NCI-H146 (cell line): ENCODE measurements around the gene C18orf63.
"Not testable (repeated sequence)": the region's sequence is repeated elsewhere in the genome, so short reads cannot be mapped to it uniquely, and the experiment has no call there.

Experiments
- DNase-seq: peaks from one replicate; lab custom pipeline; 2025; lab: John Stamatoyannopoulos, UW

C18orf63 gene

DNA sequence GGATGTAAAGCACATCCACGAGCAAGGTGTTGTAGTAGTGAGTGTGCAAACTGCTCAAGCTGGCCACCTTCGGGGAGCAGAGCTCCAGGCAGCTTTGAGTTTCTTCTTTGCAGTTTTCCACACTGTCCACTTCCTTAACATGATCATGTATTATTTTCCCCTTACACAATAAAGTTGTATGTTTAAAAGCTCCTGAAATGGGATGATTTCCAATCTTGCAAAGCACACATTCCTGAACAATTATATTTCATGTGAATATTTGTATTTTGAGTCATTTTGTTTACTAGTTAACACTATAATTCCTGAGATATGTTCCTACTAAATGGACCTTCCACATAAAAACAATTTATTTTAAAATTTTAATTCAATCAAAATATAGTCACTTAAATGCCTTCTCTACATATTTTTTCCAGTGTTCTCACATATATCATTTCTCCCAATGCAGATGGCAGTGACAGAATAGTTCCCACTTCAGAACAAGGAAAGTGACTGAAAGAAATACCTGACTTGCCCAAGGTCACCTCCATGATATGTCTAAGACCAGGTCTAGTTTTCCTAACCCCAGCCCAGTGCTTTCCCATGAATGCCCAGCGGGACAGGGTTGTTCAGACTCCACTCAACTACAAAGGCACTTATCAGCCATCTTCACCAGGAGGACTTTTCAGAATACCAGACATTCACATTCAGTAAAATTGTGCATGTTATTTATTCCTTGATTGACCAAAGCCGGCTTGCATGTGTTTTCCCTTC, 29.4 kb upstream of the C18orf63 start:
- no peak for DNase-seq

- DNase-seq, result no peak
These were observed 28.8 kb upstream of the C18orf63 start for GRCh38 chr18:74286856-74287255.

DNA sequence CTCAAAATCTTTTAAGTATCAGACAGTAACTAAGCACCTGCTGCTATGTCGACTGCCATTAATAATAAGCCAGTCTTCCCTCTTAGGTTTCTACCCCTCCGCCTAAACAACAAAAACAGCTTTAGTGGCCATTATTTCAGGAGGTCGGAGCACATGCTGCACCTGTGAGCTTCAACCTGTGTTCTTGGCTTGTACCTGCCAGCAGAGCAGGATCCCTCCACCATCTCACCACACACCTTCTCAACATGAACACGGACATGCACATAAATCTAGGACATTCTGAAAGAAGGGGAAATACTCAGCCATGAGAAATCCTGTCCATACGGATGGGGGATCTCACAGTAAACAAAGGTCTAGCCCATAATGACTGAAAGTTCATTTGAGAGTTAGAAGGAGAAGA, 27.6 kb upstream of the C18orf63 start:
- no peak for DNase-seq

DNA sequence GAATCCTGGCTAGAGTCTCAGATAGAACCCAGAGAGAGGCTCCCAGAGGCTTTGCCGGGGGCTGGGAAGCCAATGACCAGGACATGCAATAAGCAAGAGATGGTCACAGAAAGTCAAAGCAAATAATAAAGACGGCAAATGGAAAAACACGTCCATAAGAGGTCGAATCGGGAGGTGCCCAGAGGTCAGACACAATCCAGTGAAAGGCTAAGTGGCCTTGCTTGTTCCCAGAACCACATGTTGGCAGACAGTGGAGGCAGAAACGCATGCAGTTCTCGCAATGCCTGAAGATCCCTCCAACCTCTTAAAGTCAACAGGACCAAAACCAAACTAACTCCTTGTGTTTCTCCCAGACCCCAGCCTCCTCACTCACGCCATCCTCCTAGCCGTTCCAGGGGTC, 26.9 kb upstream of the C18orf63 start:
- no peak for DNase-seq

GRCh38 chr18:74289137-74289536, 26.5 kb upstream of the C18orf63 start:
- DNase-seq, result no peak

- no peak for DNase-seq
These were observed 25.6 kb upstream of the C18orf63 start for GRCh38 chr18:74290021-74290420.

- DNase-seq, result peak; percentile 76
These were observed 24.7 kb upstream of the C18orf63 start for GRCh38 chr18:74290794-74291471.

- DNase-seq, result no peak
These were observed 24.2 kb upstream of the C18orf63 start for GRCh38 chr18:74291472-74291770.

DNA sequence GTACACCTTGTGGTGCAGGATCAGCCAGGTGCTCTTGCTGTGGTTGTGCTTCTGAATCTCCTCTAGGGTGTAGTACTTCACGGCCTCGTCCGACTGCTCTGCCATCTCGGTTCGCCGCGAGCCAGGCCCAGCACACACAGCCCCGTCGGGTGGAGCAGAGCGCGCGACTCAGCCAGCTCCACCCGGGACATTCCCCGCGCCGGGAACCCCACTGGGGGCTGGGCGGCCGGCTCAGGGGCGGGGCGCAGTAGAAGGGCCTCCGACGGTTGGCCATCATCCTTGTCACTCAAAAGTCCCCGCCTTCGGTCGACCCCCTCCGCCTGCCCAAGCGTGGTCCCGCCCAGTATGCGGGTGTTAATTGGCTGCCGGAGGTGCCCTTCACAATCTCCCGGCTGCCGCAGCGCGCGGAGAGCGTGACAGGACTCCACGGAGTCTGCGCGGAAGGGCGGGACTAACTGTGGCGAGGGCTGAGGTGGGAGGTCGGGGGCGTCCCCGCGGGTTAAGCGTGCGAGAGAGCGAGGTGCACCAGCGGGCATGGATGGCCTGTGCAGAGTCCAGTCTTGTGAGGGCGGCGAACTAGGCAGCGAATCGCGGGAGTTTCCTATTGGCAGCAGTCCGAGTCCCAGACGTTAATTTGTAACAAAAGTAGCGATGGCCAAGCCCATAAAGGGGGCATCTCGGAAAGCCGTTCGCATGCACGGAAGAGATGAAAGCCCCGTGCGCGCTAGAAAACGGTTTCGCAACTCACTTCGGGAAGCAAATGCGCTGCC, 23.7 kb upstream of the C18orf63 start, which contains the start of gene CYB5A:
Gene CYB5A (minus strand): TSS at position 193 of the 770 bp plus-strand sequence. CDS start 88 bp downstream, at position 105.
- DNase-seq, result peak; percentile 99

DNA sequence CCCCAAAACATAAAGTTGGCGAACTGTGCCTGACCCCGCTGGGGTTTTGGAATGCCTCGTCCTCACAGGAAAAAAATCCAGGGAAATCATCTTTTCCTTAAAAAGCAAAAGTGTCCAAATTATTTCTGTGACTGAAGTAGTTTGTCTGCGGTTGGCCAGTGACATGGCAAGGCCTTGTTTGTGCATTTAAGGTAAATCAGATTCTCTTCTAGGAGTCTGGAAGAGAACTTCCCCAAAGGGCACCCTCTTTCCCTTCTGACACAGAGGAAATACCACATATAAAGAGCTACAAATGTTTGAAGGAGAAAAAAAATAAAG, 23.1 kb upstream of the C18orf63 start:
- no peak for DNase-seq

DNA sequence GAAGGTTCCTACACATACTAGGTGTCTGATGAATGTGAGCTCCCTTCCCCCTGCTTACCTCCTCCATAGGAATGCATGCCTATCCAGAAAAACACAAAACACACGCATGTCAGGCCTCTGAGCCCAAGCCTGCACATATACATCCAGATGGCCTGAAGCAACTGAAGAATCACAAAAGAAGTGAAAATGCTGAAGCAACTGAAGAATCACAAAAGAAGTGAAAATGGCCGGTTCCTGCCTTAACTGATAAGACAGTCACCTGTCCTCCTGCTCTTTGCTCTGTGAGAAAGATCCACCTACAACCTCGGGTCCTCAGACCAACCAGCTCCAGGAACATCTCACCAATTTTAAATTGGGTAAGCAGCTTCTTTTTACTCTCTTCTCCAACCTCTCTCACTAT, 22.7 kb upstream of the C18orf63 start:
- not testable (repeated sequence) for DNase-seq

- no peak for DNase-seq
These were observed 21.1 kb upstream of the C18orf63 start for GRCh38 chr18:74294526-74294925.

DNA sequence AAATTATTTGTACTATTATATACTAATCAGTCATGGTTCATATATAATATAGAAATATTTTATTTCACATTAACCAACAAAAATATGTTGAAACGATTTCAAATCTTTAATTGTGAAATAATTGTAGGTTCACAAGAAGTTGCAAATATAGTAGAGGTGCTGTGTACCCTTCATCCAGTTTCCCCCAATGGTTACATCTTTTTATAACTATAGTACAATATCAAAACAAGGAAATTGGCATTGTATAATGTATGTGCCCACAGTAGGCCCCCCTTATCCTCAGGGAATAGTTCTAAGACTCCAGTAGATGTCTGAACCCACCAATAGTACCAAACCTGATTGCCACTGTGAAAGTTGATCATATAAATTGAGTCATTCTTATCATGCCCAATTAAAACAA, 16.5 kb upstream of the C18orf63 start:
- no peak for DNase-seq

DNA sequence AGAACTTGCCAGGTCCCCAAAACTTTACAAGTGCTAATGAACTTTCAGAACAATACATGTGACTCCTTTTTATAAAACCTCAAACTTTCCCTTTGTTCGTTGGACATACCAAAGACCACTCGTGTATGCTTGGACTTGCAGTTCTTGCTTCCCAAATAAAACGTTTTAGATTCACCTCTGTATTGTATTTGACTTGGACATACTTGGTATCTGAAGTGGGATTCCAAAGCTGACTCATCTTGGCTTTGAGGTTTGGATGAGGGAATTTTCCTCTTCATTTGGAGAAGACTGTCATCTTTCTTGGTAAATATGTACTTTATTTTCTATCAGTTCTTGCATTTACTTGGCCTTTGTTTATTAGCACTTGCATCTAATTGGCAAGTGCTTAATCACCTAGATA, 15.9 kb upstream of the C18orf63 start:
- no peak for DNase-seq

DNA sequence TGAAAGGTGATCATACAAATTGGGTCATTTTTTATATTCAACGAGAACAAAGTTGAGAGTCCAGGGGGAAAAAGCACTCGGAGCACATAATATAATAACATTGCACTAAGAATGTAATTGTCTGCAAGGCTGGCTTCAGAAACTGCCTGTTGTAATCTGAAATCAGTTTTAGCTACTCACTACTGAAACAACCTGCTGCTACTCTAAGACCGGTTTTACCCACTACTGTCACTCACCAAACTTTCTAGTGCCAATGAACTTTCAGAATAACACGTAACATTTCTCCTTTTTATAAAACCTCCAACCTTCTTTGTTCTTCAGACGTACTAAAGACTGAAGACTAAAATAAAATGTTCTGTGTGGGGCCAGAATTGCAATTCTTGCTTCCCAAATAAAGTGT, 12.3 kb upstream of the C18orf63 start:
- no peak for DNase-seq

DNA sequence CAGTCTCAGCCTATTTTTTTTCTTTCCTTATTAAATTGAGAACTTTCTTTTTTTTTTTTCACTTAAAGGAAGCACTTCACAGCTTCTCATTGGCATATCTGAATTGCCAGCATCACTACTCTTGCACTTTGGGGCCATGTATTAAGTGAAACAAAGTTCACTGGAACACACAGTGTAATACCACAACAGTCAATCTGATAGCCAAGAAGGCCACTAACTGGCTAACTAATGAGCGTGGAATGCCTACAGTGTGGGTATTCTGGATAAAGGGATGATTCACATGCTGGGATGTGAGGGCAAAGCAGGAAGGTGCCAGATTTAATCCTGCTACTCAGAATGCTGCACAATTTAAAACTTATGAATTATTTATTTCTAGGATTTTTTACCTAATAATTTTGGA, 11.7 kb upstream of the C18orf63 start:
- DNase-seq, result no peak

GRCh38 chr18:74310411-74310810, 5.2 kb upstream of the C18orf63 start:
- DNase-seq, result peak; percentile 30

DNA sequence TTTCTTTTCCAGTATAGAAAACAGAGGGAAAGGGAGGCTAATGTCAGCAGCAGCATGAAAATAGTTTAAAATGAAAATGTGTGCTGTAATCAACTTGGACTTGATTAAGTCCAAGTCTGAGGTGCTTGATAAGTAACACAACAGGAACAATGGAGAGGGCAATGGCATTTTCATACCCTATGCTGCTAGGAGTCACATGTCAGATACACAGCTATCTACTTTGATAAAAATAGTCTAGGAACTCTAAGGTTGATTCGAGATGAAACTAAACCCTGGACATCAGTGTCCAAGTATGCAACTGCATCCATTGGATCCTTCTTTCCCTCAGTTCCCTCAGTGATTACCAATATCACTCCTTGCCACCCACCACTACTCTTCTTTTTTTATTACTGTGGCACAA, 4.6 kb upstream of the C18orf63 start:
- DNase-seq, result no peak

GRCh38 chr18:74314759-74315463, 728 bp upstream of the C18orf63 start:
- DNase-seq, result no peak

DNA sequence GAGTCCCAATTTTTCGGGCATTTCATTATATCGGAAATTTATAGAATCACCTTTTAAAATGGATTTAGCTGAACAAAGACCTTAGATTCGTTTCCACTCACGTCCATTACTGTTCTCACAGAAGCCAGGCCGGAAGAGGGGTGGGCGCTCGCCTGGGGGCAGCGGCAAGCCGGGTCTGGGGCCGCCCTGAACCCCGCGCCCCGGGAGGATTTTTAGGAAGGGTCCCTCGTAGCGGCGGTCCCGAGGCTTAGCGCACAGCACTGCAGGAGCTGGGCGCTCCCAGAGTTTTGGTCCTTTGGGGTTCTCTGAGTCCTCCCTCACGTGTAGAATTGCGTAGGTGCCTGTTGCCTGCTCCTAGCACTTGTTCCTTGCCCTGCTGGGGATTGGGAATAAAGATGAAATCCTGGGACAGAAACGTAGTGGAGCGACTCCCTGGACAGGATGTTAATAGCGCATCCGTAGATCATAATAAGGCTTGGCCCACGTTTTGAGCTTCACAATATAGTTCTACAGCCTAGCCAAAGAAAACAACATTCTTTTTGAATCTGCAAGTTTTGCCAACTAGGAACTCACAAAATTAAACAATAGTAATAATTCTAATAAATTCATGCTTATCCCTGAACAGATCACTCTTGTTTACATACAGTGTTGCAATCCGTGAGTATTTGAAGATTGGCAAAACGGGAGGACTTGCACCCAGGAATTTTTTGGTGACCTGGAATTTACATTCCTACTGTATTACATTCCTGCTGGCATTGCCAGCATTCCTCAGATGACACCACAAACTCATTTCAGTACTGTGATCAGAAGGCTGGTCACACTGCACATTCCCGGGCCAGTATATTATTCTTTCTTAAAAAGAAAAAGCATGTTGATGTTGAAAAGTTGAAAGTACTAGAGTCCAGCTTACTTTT, 875 bp downstream of the C18orf63 start:
- DNase-seq, result no peak

GRCh38 chr18:74326231-74326630, 10.6 kb downstream of the C18orf63 start:
- no peak for DNase-seq
